Liver (tissue), 9 donors: ENCODE measurements around the gene SSBP2. TPM values are rescaled to one million over a fixed set of nuclear protein-coding genes. Genes with fewer than 3 reads are reported as not detected.

Source experiments
- DNase-seq: peaks from one replicate; pipeline ENCODE4 v3.0.0-alpha.2; 2017; ENCODE audit warnings: low spot score
- H3K27ac ChIP-seq, 2 donors: one replicate each; pipeline ENCODE4 v1.7.0; 2013; ENCODE audit warnings: inconsistent platforms in 2 of 2, low read length in 2 of 2, control low read depth in 1 of 2, low read depth in 1 of 2, mild to moderate bottlenecking in 1 of 2
- H3K27me3 ChIP-seq, 4 donors: one replicate each; pipeline versions ENCODE4 v1.6.1 to v1.7.0; 2013; ENCODE audit warnings: low read length in 3 of 4, inconsistent platforms in 1 of 4, mild to moderate bottlenecking in 1 of 4, moderate library complexity in 1 of 4; ENCODE audit not compliant: control insufficient read depth in 4 of 4, insufficient read depth in 4 of 4
- H3K36me3 ChIP-seq, 4 donors: one replicate each; pipeline versions ENCODE4 v1.6.1 to v1.7.0; 2013; ENCODE audit warnings: low read length in 3 of 4, mild to moderate bottlenecking in 3 of 4, low read depth in 1 of 4, moderate library complexity in 1 of 4; ENCODE audit not compliant: control insufficient read depth in 4 of 4, insufficient read depth in 3 of 4
- H3K4me1 ChIP-seq, 4 donors: one replicate each; pipeline versions ENCODE4 v1.6.1 to v1.7.0; 2013; ENCODE audit warnings: low read length in 3 of 4, mild to moderate bottlenecking in 3 of 4, moderate library complexity in 1 of 4; ENCODE audit not compliant: control insufficient read depth in 4 of 4, insufficient read depth in 4 of 4
- H3K4me3 ChIP-seq, 3 donors: one replicate each; pipeline versions ENCODE4 v1.6.1 to v1.7.0; 2013; ENCODE audit warnings: low read length in 3 of 3, control low read depth in 1 of 3, low read depth in 1 of 3, mild to moderate bottlenecking in 1 of 3
- H3K9ac ChIP-seq, 2 donors: one replicate each; pipeline ENCODE4 v1.7.0; 2013; ENCODE audit warnings: low read length in 2 of 2, mild to moderate bottlenecking in 2 of 2, moderate library complexity in 2 of 2, control low read depth in 1 of 2, low read depth in 1 of 2
- H3K9me3 ChIP-seq, 4 donors: one replicate each; pipeline versions ENCODE4 v1.6.1 to v1.7.0; 2013; ENCODE audit warnings: low read length in 3 of 4; ENCODE audit not compliant: control insufficient read depth in 4 of 4
- ATF3 ChIP-seq: IDR thresholded peaks from 2 replicates; pipeline ENCODE4 v1.6.1; 2016; ENCODE audit warnings: antibody characterized with exemption
- CTCF ChIP-seq: fragments of 150-350 bp; IDR thresholded peaks from 2 replicates; pipeline ENCODE4 v1.5.1; 2017; ENCODE audit warnings: improper control_type of control experiment, low read depth, low read length; ENCODE audit not compliant: missing input control
- EGR1 ChIP-seq, 2 donors: IDR thresholded peaks; 2 replicates each; pipeline ENCODE4 v1.6.1; 2016 to 2018; ENCODE audit warnings: antibody characterized with exemption in 2 of 2, low read depth in 2 of 2
- FOXA1 ChIP-seq: IDR thresholded peaks from 2 replicates; pipeline ENCODE4 v1.6.1; 2016; ENCODE audit warnings: antibody characterized with exemption
- FOXA2 ChIP-seq: IDR thresholded peaks from 2 replicates; pipeline ENCODE4 v1.6.1; 2016; ENCODE audit warnings: antibody characterized with exemption
- GABPA ChIP-seq, 2 donors: IDR thresholded peaks in 1 of 2; conservative IDR thresholded peaks in 1 of 2; 2 replicates each; pipeline ENCODE4 v1.6.1; 2016; ENCODE audit warnings: antibody characterized with exemption in 2 of 2, mild to moderate bottlenecking in 1 of 2, moderate library complexity in 1 of 2
- HNF4A ChIP-seq, 2 donors: conservative IDR thresholded peaks; 2 replicates each; pipeline ENCODE4 v1.6.1; 2016; ENCODE audit warnings: antibody characterized with exemption in 2 of 2, mild to moderate bottlenecking in 2 of 2
- HNF4G ChIP-seq: IDR thresholded peaks from 2 replicates; pipeline ENCODE4 v1.6.1; 2016; ENCODE audit warnings: antibody characterized with exemption
- JUND ChIP-seq, 2 donors: IDR thresholded peaks; 2 replicates each; pipeline ENCODE4 v1.6.1; 2016; ENCODE audit warnings: antibody characterized with exemption in 2 of 2
- NR2F2 ChIP-seq: IDR thresholded peaks from 2 replicates; pipeline ENCODE4 v1.6.1; 2016; ENCODE audit warnings: antibody characterized with exemption
- RAD21 ChIP-seq, 2 donors: IDR thresholded peaks; 2 replicates each; pipeline ENCODE4 v1.6.1; 2016; ENCODE audit warnings: antibody characterized with exemption in 2 of 2, mild to moderate bottlenecking in 2 of 2
- RXRA ChIP-seq, 2 donors: IDR thresholded peaks; 2 replicates each; pipeline ENCODE4 v1.6.1; 2017 to 2018; ENCODE audit warnings: antibody characterized with exemption in 2 of 2, mild to moderate bottlenecking in 1 of 2
- SP1 ChIP-seq: IDR thresholded peaks from 2 replicates; pipeline ENCODE4 v1.6.1; 2018; ENCODE audit warnings: antibody characterized with exemption, mild to moderate bottlenecking
- TAF1 ChIP-seq: conservative IDR thresholded peaks from 2 replicates; pipeline ENCODE4 v1.6.1; 2016; ENCODE audit warnings: antibody characterized with exemption, mild to moderate bottlenecking
- YY1 ChIP-seq: IDR thresholded peaks from 2 replicates; pipeline ENCODE4 v1.6.1; 2016; ENCODE audit warnings: antibody characterized with exemption, mild to moderate bottlenecking
- WGBS: extraction: QIAGEN DNeasy Blood & Tissue Kit; methylation state at CpG from one replicate; pipeline ENCODE4 v1.1.7; 2013; 5-methylcytosine and 5-hydroxymethylcytosine counted together
- polyA plus RNA-seq, 2 donors: library from polyadenylated mRNA; stranded (reverse) in 1 of 2; unstranded in 1 of 2; fragments of 200-250 nt in 1 of 2; fragments of >200 nt in 1 of 2; fragmentation: Nextera tagmentation in 1 of 2; extraction: Ambion mirVana in 1 of 2; gene quantifications; one replicate each; pipeline versions ENCODE4 v1.2.1 to v1.2.3, GENCODE V29; 2013 to 2015
- total RNA-seq, 2 donors: library from RNA; depleted of rRNA; stranded (reverse); fragments of >200 nt; gene quantifications; one replicate each; pipeline ENCODE4 v1.2.3, GENCODE V29; 2014
- TF ChIP-seq, protein P1 (sequence below): IDR thresholded peaks from 2 replicates; pipeline ENCODE4 v1.6.1; 2016; ENCODE audit warnings: antibody characterized with exemption
- TF ChIP-seq, protein P2 (sequence below): IDR thresholded peaks from 2 replicates; pipeline ENCODE4 v1.6.1; 2016; ENCODE audit warnings: antibody characterized with exemption, mild to moderate bottlenecking
- TF ChIP-seq, protein P3 (sequence below): IDR thresholded peaks from 2 replicates; pipeline ENCODE4 v1.6.1; 2016; ENCODE audit warnings: antibody characterized with exemption
- donor health status: healthy.
- donor health status: healthy.
- donor health status: healthy.
- donor health status: healthy.
- donor health status: healthy.

SSBP2 gene
- 10 to 100 TPM in 1 of 2 donors, 1 to 10 TPM in 1; 4.3 to 10.1 TPM for total RNA-seq
- polyA plus RNA-seq = 1 to 10 TPM; 2.2 to 3.9 TPM

GRCh38 chr5:81751009-81751835, at the start of gene SSBP2:
TSS of gene SSBP2 (minus strand) at chr5:81751097. CDS start at chr5:81751042, 55 bp downstream.
- Histone ChIP-seq H3K4me1 (peaks cover 0 to 9% (median 2%) of the 10 kb centered on the region in 4 donors), H3K9me3 (no peaks in the 10 kb centered on the region), H3K9ac (peak within 1 kb of the TSS; percentile 8 to 84), H3K27ac (peak within 1 kb of the TSS; percentile 80 to 90), H3K27me3 (no peaks in the 10 kb centered on the region), H3K36me3 (no peaks in the 10 kb centered on the region), H3K4me3 (peak within 1 kb of the TSS; percentile 87 to 98 (median 96))
- 1% methylated on average over 73 of the region's 73 CpGs for WGBS
- DNase-seq = peak; percentile 99
- TF ChIP-seq HNF4G (no peak), EGR1 (IDR thresholded peaks at IDR 0.05; ENCODE audit: low read depth in 2 of 2) (peak; percentile 25 to 33), ATF3 (no peak), SP1 (peak; percentile 81), YY1 (peak; percentile 70), RXRA (IDR thresholded peaks at IDR 0.05) (peak in 1 of 2 donors; percentile 62), GABPA (IDR thresholded peaks at IDR 0.05 in 1 of 2, conservative IDR thresholded peaks at IDR 0.05 in 1 of 2) (peak in 1 of 2 donors; percentile 59), HNF4A (conservative IDR thresholded peaks at IDR 0.05) (peak; percentile 44 to 50), TAF1 (peak; percentile 55), NR2F2 (peak; percentile 78), CTCF (no peak), JUND (IDR thresholded peaks at IDR 0.05) (peak; percentile 49 to 57), FOXA2 (no peak), FOXA1 (peak; percentile 68), RAD21 (IDR thresholded peaks at IDR 0.05) (peak; percentile 73 to 78)
- TF ChIP-seq, protein P1, sequence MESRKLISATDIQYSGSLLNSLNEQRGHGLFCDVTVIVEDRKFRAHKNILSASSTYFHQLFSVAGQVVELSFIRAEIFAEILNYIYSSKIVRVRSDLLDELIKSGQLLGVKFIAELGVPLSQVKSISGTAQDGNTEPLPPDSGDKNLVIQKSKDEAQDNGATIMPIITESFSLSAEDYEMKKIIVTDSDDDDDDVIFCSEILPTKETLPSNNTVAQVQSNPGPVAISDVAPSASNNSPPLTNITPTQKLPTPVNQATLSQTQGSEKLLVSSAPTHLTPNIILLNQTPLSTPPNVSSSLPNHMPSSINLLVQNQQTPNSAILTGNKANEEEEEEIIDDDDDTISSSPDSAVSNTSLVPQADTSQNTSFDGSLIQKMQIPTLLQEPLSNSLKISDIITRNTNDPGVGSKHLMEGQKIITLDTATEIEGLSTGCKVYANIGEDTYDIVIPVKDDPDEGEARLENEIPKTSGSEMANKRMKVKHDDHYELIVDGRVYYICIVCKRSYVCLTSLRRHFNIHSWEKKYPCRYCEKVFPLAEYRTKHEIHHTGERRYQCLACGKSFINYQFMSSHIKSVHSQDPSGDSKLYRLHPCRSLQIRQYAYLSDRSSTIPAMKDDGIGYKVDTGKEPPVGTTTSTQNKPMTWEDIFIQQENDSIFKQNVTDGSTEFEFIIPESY = peak; percentile 97
- TF ChIP-seq, protein P2, sequence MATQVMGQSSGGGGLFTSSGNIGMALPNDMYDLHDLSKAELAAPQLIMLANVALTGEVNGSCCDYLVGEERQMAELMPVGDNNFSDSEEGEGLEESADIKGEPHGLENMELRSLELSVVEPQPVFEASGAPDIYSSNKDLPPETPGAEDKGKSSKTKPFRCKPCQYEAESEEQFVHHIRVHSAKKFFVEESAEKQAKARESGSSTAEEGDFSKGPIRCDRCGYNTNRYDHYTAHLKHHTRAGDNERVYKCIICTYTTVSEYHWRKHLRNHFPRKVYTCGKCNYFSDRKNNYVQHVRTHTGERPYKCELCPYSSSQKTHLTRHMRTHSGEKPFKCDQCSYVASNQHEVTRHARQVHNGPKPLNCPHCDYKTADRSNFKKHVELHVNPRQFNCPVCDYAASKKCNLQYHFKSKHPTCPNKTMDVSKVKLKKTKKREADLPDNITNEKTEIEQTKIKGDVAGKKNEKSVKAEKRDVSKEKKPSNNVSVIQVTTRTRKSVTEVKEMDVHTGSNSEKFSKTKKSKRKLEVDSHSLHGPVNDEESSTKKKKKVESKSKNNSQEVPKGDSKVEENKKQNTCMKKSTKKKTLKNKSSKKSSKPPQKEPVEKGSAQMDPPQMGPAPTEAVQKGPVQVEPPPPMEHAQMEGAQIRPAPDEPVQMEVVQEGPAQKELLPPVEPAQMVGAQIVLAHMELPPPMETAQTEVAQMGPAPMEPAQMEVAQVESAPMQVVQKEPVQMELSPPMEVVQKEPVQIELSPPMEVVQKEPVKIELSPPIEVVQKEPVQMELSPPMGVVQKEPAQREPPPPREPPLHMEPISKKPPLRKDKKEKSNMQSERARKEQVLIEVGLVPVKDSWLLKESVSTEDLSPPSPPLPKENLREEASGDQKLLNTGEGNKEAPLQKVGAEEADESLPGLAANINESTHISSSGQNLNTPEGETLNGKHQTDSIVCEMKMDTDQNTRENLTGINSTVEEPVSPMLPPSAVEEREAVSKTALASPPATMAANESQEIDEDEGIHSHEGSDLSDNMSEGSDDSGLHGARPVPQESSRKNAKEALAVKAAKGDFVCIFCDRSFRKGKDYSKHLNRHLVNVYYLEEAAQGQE = peak; percentile 76
- TF ChIP-seq, protein P3, sequence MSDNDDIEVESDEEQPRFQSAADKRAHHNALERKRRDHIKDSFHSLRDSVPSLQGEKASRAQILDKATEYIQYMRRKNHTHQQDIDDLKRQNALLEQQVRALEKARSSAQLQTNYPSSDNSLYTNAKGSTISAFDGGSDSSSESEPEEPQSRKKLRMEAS = no peak
